GM12878 (cell line): ENCODE data around the gene PAPSS2. TPM values are rescaled to one million over a fixed set of nuclear protein-coding genes. Genes with fewer than 3 reads are reported as not detected.

ENCODE experiments used
- ATAC-seq: fragments of 200-7000 bp; cut with Tn5 transposase; 3 replicates; pipeline ENCODE4 v1.9.1; 2020; ENCODE audit warnings: mild to moderate bottlenecking, moderate library complexity
- BruUV-seq: library from RNA; stranded (reverse); fragments of 400-500 nt; replicated peaks from 2 replicates; lab custom pipeline; 2021; lab: Mats Ljungman, UMichigan
- CTCF ChIA-PET: fragments of 300-600 bp; sonication (Branson Sonifier 250); formaldehyde crosslinking; extraction: SDS; loops from one replicate; lab custom pipeline; 2021; ENCODE audit warnings: inconsistent platforms; lab: Yijun Ruan, JAX
- POLR2A ChIA-PET: fragments of 350-600 bp; formaldehyde crosslinking; extraction: SDS; loops from one replicate; lab custom pipeline; 2021; ENCODE audit warnings: inconsistent platforms; lab: Charles Lee
- RAD21 ChIA-PET: fragments of 300-600 bp; sonication (Branson Sonifier 250); formaldehyde crosslinking; loops from one replicate; lab custom pipeline; 2023; ENCODE audit warnings: antibody characterized with exemption; ENCODE audit not compliant: unreplicated experiment; lab: Charles Lee
- SMC1A ChIA-PET: fragments of 300-600 bp; sonication (Branson Sonifier 250); formaldehyde crosslinking; loops from one replicate; lab custom pipeline; 2023; ENCODE audit not compliant: unreplicated experiment, uncharacterized antibody; lab: Charles Lee
- DNase-seq: peaks from one replicate; pipeline ENCODE4 v3.0.0-alpha.2; 2011; ENCODE audit warnings: low read depth, low spot score
- FAIRE-seq: peaks from 3 replicates; lab custom pipeline; 2011; peaks lifted over from hg19 to GRCh38; lab: Jason Lieb, UNC
- H2AFZ ChIP-seq: 2 replicates; pipeline ENCODE4 v1.6.0; 2011; ENCODE audit warnings: low read depth, low read length, control low read depth; ENCODE audit not compliant: control insufficient read depth
- H3K27ac ChIP-seq: 2 replicates; pipeline ENCODE4 v1.5.1; 2011; ENCODE audit warnings: control low read depth; ENCODE audit not compliant: control insufficient read depth, insufficient read depth
- H3K27me3 ChIP-seq, 2 experiments: replicated peaks in 1 of 2; 2 replicates each; pipeline versions ENCODE4 v1.6.0 to v1.6.1; 2011; ENCODE audit warnings: low read length in 1 of 2; ENCODE audit not compliant: control insufficient read depth in 2 of 2, insufficient read depth in 2 of 2
- H3K36me3 ChIP-seq, 2 experiments: 2 replicates each; pipeline ENCODE4 v1.5.1; 2011; ENCODE audit warnings: low read length in 1 of 2; ENCODE audit not compliant: control insufficient read depth in 2 of 2, insufficient read depth in 2 of 2
- H3K4me1 ChIP-seq: 2 replicates; pipeline ENCODE4 v1.6.1; 2011; ENCODE audit warnings: mild to moderate bottlenecking, low read length, moderate library complexity, mixed read lengths; ENCODE audit not compliant: control insufficient read depth, insufficient read depth
- H3K4me2 ChIP-seq: 2 replicates; pipeline ENCODE4 v1.6.0; 2011; ENCODE audit warnings: control low read depth; ENCODE audit not compliant: control insufficient read depth, insufficient read depth
- H3K4me3 ChIP-seq: fragments of 200-600 bp; sonication (generic); 2 replicates; pipeline ENCODE4 v1.5.1; 2016
- H3K79me2 ChIP-seq: 2 replicates; pipeline ENCODE4 v1.6.0; 2011; ENCODE audit warnings: low read length; ENCODE audit not compliant: control insufficient read depth, insufficient read depth
- H3K9ac ChIP-seq: 2 replicates; pipeline ENCODE4 v1.8.0; 2011; ENCODE audit warnings: low read length, control low read depth, mixed read lengths; ENCODE audit not compliant: control insufficient read depth, insufficient read depth
- H3K9me3 ChIP-seq: replicated peaks from 3 replicates; pipeline ENCODE4 v1.5.1; 2011; ENCODE audit warnings: mild to moderate bottlenecking, low read length; ENCODE audit not compliant: control insufficient read depth, insufficient read depth
- H4K20me1 ChIP-seq: 2 replicates; pipeline ENCODE4 v1.6.0; 2011; ENCODE audit not compliant: control insufficient read depth, insufficient read depth
- ATF7 ChIP-seq: fragments of 450-650 bp; IDR thresholded peaks from 2 replicates; pipeline ENCODE4 v1.6.1; 2016; ENCODE audit warnings: low read depth, mild to moderate bottlenecking
- BCL11A ChIP-seq: IDR thresholded peaks from 2 replicates; pipeline ENCODE4 v1.6.1; 2011; ENCODE audit warnings: low read depth, low read length
- FOXM1 ChIP-seq: IDR thresholded peaks from 2 replicates; pipeline ENCODE4 v1.6.1; 2012; ENCODE audit warnings: low read depth, mild to moderate bottlenecking, inconsistent platforms, low read length, moderate library complexity
- GATAD2B ChIP-seq: fragments of 450-650 bp; conservative IDR thresholded peaks from 2 replicates; pipeline ENCODE4 v1.6.1; 2017; ENCODE audit warnings: low read depth, mild to moderate bottlenecking, moderate library complexity
- JUNB ChIP-seq: IDR thresholded peaks from 2 replicates; pipeline ENCODE4 v1.6.1; 2016; ENCODE audit warnings: antibody characterized with exemption, mild to moderate bottlenecking
- LARP7 ChIP-seq: fragments of 450-650 bp; IDR thresholded peaks from 2 replicates; pipeline ENCODE4 v1.6.1; 2017; ENCODE audit warnings: mild to moderate bottlenecking
- PAX5 ChIP-seq: IDR thresholded peaks from 2 replicates; pipeline ENCODE4 v1.6.1; 2011; ENCODE audit warnings: low read depth, low read length, borderline replicate concordance
- RAD21 ChIP-seq: IDR thresholded peaks from 2 replicates; pipeline ENCODE4 v1.6.1; 2011; ENCODE audit warnings: mild to moderate bottlenecking, low read depth, low read length, moderate library complexity; ENCODE audit not compliant: insufficient read depth
- RELA ChIP-seq: fragments of 450-650 bp; IDR thresholded peaks from 2 replicates; pipeline ENCODE4 v1.8.0; 2014; ENCODE audit warnings: borderline replicate concordance; ENCODE audit not compliant: partially characterized antibody
- SMAD5 ChIP-seq: IDR thresholded peaks from 2 replicates; pipeline ENCODE4 v1.6.1; 2016; ENCODE audit warnings: antibody characterized with exemption, low read depth
- TAF1 ChIP-seq: IDR thresholded peaks from 2 replicates; pipeline ENCODE4 v1.6.1; 2011; ENCODE audit warnings: mild to moderate bottlenecking, low read depth, low read length, borderline replicate concordance
- ZNF24 ChIP-seq: fragments of 450-650 bp; IDR thresholded peaks from 2 replicates; pipeline ENCODE4 v1.6.1; 2017; ENCODE audit warnings: antibody characterized with exemption, mild to moderate bottlenecking
- WGBS: methylation state at CpG from one replicate; pipeline ENCODE4 v1.1.6; 2016; ENCODE audit warnings: low lambda C conversion rate; ENCODE audit not compliant: insufficient replicate concordance, insufficient coverage; ENCODE audit errors: missing lambda C conversion rate; 5-methylcytosine and 5-hydroxymethylcytosine counted together
- in situ Hi-C: fragments of 300-500 bp; cut with MboI; formaldehyde crosslinking; loops from 9 replicates; pipeline ENCODE4 v1.14.3; 2018; ENCODE audit warnings: mixed read lengths
- intact Hi-C: fragments of 100-400 bp; cut with micrococcal nuclease; formaldehyde crosslinking; loops from one replicate; pipeline ENCODE4 v1.14.2; 2022; ENCODE audit not compliant: unreplicated experiment
- polyA plus RNA-seq, 11 experiments: library from polyadenylated mRNA; depleted of rRNA in 4 of 11; unstranded in 6 of 11; stranded (reverse) in 5 of 11; fragments of >200 nt; fragmentation: Nextera tagmentation in 4 of 11; fragmentation: Illumina TruSeq in 1 of 11; extraction: Ambion mirVana in 4 of 11; extraction: Trizol in 1 of 11; gene quantifications; 1 replicate in 1 of 11; 2 replicates in 10 of 11; pipeline versions ENCODE4 v1.2.1 to v1.2.3, GENCODE V29; 2011 to 2016; ENCODE audit warnings: inconsistent platforms in 2 of 11, missing spikeins in 2 of 11, low read depth in 1 of 11
- total RNA-seq, 4 experiments: library from RNA; depleted of rRNA in 3 of 4; stranded (reverse); fragments of >200 nt in 3 of 4; fragmentation: Illumina TruSeq in 1 of 4; extraction: Trizol in 1 of 4; gene quantifications; 2 replicates each; pipeline versions ENCODE4 v1.2.1 to v1.2.3, GENCODE V29; 2013 to 2021
- TF ChIP-seq, protein P1 (sequence below): IDR thresholded peaks from 2 replicates; pipeline ENCODE4 v1.6.1; 2012; ENCODE audit warnings: improper control_type of control experiment, low read depth, low read length; ENCODE audit not compliant: insufficient replicate concordance
- TF ChIP-seq, protein P2 (sequence below): fragments of 450-650 bp; IDR thresholded peaks from 2 replicates; pipeline ENCODE4 v1.6.1; 2018; ENCODE audit warnings: borderline replicate concordance, mild to moderate bottlenecking; ENCODE audit not compliant: partially characterized antibody

PAPSS2 gene
- total and polyA plus RNA-seq, 10 of the 15 experiments (the other 5 are each of a cell fraction or from before 2014, with no cell fraction given) = 0.15 to 2.1 (median 0.37) TPM

GRCh38 chr10:87618566-87619423, 40.9 kb upstream of the PAPSS2 start:
- H3K9ac ChIP-seq = no peak overlapping the region
- BruUV-seq = no TSS peak
- intact Hi-C loops (no loop called here), in situ Hi-C loops (no loop called here)
- SMC1A ChIA-PET = no interaction called here
- 67% methylated on average over 11 of the region's 11 CpGs for WGBS
- no peak for DNase-seq
- H3K4me2 ChIP-seq = no peak overlapping the region
- H3K27ac ChIP-seq = no peak overlapping the region
- H4K20me1 ChIP-seq = no peaks in the 10 kb centered on the region; the same call in 1 of the 2 replicates
- no peak for FAIRE-seq
- ATAC-seq = no peak
- RAD21 ChIA-PET = no interaction called here
- no peak overlapping the region for H2AFZ ChIP-seq
- H3K36me3 ChIP-seq = no peaks in the 10 kb centered on the region
- H3K4me3 ChIP-seq = no peak overlapping the region
- POLR2A ChIA-PET = no interaction called here
- no peaks in the 10 kb centered on the region for H3K79me2 ChIP-seq
- H3K9me3 ChIP-seq = no peaks in the 10 kb centered on the region
- no peaks in the 10 kb centered on the region for H3K4me1 ChIP-seq
- H3K27me3 ChIP-seq = no peaks in the 10 kb centered on the region; a peak in 2 of 4 replicates
- CTCF ChIA-PET = no interaction called here
- TF ChIP-seq LARP7 = no peak
- TF ChIP-seq FOXM1 = no peak
- TF ChIP-seq BCL11A = no peak
- TF ChIP-seq RAD21 = no peak
- TF ChIP-seq, protein P1, sequence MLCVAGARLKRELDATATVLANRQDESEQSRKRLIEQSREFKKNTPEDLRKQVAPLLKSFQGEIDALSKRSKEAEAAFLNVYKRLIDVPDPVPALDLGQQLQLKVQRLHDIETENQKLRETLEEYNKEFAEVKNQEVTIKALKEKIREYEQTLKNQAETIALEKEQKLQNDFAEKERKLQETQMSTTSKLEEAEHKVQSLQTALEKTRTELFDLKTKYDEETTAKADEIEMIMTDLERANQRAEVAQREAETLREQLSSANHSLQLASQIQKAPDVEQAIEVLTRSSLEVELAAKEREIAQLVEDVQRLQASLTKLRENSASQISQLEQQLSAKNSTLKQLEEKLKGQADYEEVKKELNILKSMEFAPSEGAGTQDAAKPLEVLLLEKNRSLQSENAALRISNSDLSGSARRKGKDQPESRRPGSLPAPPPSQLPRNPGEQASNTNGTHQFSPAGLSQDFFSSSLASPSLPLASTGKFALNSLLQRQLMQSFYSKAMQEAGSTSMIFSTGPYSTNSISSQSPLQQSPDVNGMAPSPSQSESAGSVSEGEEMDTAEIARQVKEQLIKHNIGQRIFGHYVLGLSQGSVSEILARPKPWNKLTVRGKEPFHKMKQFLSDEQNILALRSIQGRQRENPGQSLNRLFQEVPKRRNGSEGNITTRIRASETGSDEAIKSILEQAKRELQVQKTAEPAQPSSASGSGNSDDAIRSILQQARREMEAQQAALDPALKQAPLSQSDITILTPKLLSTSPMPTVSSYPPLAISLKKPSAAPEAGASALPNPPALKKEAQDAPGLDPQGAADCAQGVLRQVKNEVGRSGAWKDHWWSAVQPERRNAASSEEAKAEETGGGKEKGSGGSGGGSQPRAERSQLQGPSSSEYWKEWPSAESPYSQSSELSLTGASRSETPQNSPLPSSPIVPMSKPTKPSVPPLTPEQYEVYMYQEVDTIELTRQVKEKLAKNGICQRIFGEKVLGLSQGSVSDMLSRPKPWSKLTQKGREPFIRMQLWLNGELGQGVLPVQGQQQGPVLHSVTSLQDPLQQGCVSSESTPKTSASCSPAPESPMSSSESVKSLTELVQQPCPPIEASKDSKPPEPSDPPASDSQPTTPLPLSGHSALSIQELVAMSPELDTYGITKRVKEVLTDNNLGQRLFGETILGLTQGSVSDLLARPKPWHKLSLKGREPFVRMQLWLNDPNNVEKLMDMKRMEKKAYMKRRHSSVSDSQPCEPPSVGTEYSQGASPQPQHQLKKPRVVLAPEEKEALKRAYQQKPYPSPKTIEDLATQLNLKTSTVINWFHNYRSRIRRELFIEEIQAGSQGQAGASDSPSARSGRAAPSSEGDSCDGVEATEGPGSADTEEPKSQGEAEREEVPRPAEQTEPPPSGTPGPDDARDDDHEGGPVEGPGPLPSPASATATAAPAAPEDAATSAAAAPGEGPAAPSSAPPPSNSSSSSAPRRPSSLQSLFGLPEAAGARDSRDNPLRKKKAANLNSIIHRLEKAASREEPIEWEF = no peak
- TF ChIP-seq RELA = no peak
- no peak for TF ChIP-seq PAX5
- no peak for TF ChIP-seq ZNF24
- TF ChIP-seq JUNB = no peak
- TF ChIP-seq TAF1 = no peak
- no peak for TF ChIP-seq GATAD2B
- TF ChIP-seq, protein P2, sequence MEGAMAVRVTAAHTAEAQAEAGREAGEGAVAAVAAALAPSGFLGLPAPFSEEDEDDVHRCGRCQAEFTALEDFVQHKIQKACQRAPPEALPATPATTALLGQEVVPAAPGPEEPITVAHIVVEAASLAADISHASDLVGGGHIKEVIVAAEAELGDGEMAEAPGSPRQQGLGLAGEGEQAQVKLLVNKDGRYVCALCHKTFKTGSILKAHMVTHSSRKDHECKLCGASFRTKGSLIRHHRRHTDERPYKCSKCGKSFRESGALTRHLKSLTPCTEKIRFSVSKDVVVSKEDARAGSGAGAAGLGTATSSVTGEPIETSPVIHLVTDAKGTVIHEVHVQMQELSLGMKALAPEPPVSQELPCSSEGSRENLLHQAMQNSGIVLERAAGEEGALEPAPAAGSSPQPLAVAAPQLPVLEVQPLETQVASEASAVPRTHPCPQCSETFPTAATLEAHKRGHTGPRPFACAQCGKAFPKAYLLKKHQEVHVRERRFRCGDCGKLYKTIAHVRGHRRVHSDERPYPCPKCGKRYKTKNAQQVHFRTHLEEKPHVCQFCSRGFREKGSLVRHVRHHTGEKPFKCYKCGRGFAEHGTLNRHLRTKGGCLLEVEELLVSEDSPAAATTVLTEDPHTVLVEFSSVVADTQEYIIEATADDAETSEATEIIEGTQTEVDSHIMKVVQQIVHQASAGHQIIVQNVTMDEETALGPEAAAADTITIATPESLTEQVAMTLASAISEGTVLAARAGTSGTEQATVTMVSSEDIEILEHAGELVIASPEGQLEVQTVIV = no peak
- TF ChIP-seq SMAD5 = no peak
- no peak for TF ChIP-seq ATF7
